ENCODE measurements around the gene EMC1. TPM values are rescaled to one million over a fixed set of nuclear protein-coding genes. Genes with fewer than 3 reads are reported as not detected.

EMC1 gene
- polyA plus RNA-seq, 2 of the 4 experiments (the other 2 are of a cell fraction) = 25.8 to 32.2 TPM

GRCh38 chr1:19167140-19167539 is 84.2 kb downstream of the EMC1 start:
- DNase-seq (ENCODE audit: low read depth in 1 of 2, low spot score in 1 of 2) (no peak), FAIRE-seq (no peak), ATAC-seq (no peak)
- ChIA-PET CTCF (interaction anchor here (0.6 to 1.2 kb wide), 3 partner anchors 12 to 1616 kb away, joined by 3 to 4 read pairs (median 3); no protein-coding TSS in a partner anchor), POLR2A (no interaction called here)
- 94% methylated on average over 6 of the region's 6 CpGs for WGBS (ENCODE audit: missing lambda C conversion rate)
- Histone ChIP-seq H3K4me2 (no peak overlapping the region), H3K4me3 (no peak overlapping the region), H3K27ac (no peak overlapping the region), H3K4me1 (peaks cover 3% of the 10 kb centered on the region; the same call in 1 of the 3 replicates), H3K9me3 (no peaks in the 10 kb centered on the region)
- TF ChIP-seq ELK1 (IDR thresholded peaks at IDR 0.05; ENCODE audit: low read depth, low read length) (no peak), CEBPB (IDR thresholded peaks at IDR 0.05) (peak in 1 of 2 experiments; percentile 58; a peak in 2 of 4 replicates)

GRCh38 chr1:19166066-19166465 is 85.3 kb downstream of the EMC1 start:
- CTCF ChIA-PET = interaction anchor here (0.8 to 1.2 kb wide), 4 partner anchors 12 to 32 kb away, joined by 3 to 4 read pairs (median 3); no protein-coding TSS in a partner anchor
- Histone ChIP-seq H3K4me2 (no peak overlapping the region), H3K4me3 (no peak overlapping the region), H3K9me3 (no peaks in the 10 kb centered on the region), H3K27ac (no peak overlapping the region), H3K4me1 (peaks cover 3% of the 10 kb centered on the region; the same call in 1 of the 3 replicates)
- POLR2A ChIA-PET = interaction anchor here (1.2 kb wide), 1 partner anchor 85 kb away, joined by 3 read pairs; the partner anchor contains the start of genes EMC1 and MRTO4
- FAIRE-seq = no peak
- no peak for ATAC-seq
- DNase-seq (ENCODE audit: low read depth in 1 of 2, low spot score in 1 of 2) = no peak
- 93% methylated on average over 3 of the region's 3 CpGs for WGBS (ENCODE audit: missing lambda C conversion rate)
- no peak for TF ChIP-seq RCOR1 (IDR thresholded peaks at IDR 0.05; ENCODE audit: low read depth, low read length)
- no peak for TF ChIP-seq POLR2AphosphoS2 (conservative IDR thresholded peaks at IDR 0.05; ENCODE audit: low read length)
- TF ChIP-seq HEYL (CRISPR knock-in tag; IDR thresholded peaks at IDR 0.05) = no peak
- TF ChIP-seq POLR2A (IDR thresholded peaks at IDR 0.05; ENCODE audit: low read length) = no peak
- TF ChIP-seq CTCF (IDR thresholded peaks at IDR 0.05) = no peak
- TF ChIP-seq ZSCAN20 (CRISPR knock-in tag; IDR thresholded peaks at IDR 0.05) = no peak
- TF ChIP-seq ZFP36 (IDR thresholded peaks at IDR 0.05; ENCODE audit: borderline replicate concordance, partially characterized antibody) = no peak
- TF ChIP-seq ATOH8 (CRISPR knock-in tag; IDR thresholded peaks at IDR 0.05; ENCODE audit: low read depth) = no peak
- TF ChIP-seq MAZ (IDR thresholded peaks at IDR 0.05; ENCODE audit: borderline replicate concordance, low read depth, low read length) = no peak
- TF ChIP-seq EHMT2 (IDR thresholded peaks at IDR 0.05; ENCODE audit: low read depth) = no peak
- no peak for TF ChIP-seq BHLHE40 (IDR thresholded peaks at IDR 0.05; ENCODE audit: low read depth, low read length)
- TF ChIP-seq RFX5 (IDR thresholded peaks at IDR 0.05) = no peak
- TF ChIP-seq CBX2 (IDR thresholded peaks at IDR 0.05; ENCODE audit: borderline replicate concordance, low read depth) = no peak
- no peak for TF ChIP-seq CHD2 (IDR thresholded peaks at IDR 0.05; ENCODE audit: low read length, partially characterized antibody)
- TF ChIP-seq RARB (CRISPR knock-in tag; IDR thresholded peaks at IDR 0.05) = no peak
- no peak for TF ChIP-seq HOXB13 (CRISPR knock-in tag; IDR thresholded peaks at IDR 0.05; ENCODE audit: low read depth)

Other genes starting within 250 kb of the EMC1 start
- gene UBR4, start 41.3 kb downstream of the EMC1 start, polyA plus RNA-seq (2011; rRNA removed) = 74.3 and 135 TPM in 2 replicates
- gene UBR4, start 41.3 kb downstream of the EMC1 start, polyA plus RNA-seq (2017; fragmentation: RNase III; extraction: RNeasy Plus Mini Kit Qiagen cat#74134 plus additional on column Dnase treatment) = 50.5 to 63.0 TPM (median 55.8 TPM) in 3 replicates
- 52.1 and 66.4 TPM in 2 replicates for gene MRTO4, start 281 bp upstream of the EMC1 start, polyA plus RNA-seq (2011; rRNA removed)
- 58.4 to 70.5 TPM (median 61.7 TPM) in 3 replicates for gene MRTO4, start 281 bp upstream of the EMC1 start, polyA plus RNA-seq (2017; fragmentation: RNase III; extraction: RNeasy Plus Mini Kit Qiagen cat#74134 plus additional on column Dnase treatment)
- gene AKR7A3, start 37.2 kb upstream of the EMC1 start, polyA plus RNA-seq (2011; rRNA removed) = 0.10 and 0.13 TPM in 2 replicates
- gene AKR7A3, start 37.2 kb upstream of the EMC1 start, polyA plus RNA-seq (2017; fragmentation: RNase III; extraction: RNeasy Plus Mini Kit Qiagen cat#74134 plus additional on column Dnase treatment) = 0.17 to 0.24 TPM (median 0.21 TPM) in 3 replicates
- gene AKR7A2, start 60.6 kb upstream of the EMC1 start, polyA plus RNA-seq (2011; rRNA removed) = 22.2 and 27.2 TPM in 2 replicates
- gene AKR7A2, start 60.6 kb upstream of the EMC1 start, polyA plus RNA-seq (2017; fragmentation: RNase III; extraction: RNeasy Plus Mini Kit Qiagen cat#74134 plus additional on column Dnase treatment) = 30.9 to 34.9 TPM (median 31.4 TPM) in 3 replicates
- 5.6 and 8.1 TPM in 2 replicates for gene SLC66A1, start 60.8 kb upstream of the EMC1 start, polyA plus RNA-seq (2011; rRNA removed)
- 11.1 to 12.8 TPM (median 12.6 TPM) in 3 replicates for gene SLC66A1, start 60.8 kb upstream of the EMC1 start, polyA plus RNA-seq (2017; fragmentation: RNase III; extraction: RNeasy Plus Mini Kit Qiagen cat#74134 plus additional on column Dnase treatment)
- 129 and 133 TPM in 2 replicates for gene CAPZB, start 234.0 kb upstream of the EMC1 start, polyA plus RNA-seq (2011; rRNA removed)
- 281 to 306 TPM (median 296 TPM) in 3 replicates for gene CAPZB, start 234.0 kb upstream of the EMC1 start, polyA plus RNA-seq (2017; fragmentation: RNase III; extraction: RNeasy Plus Mini Kit Qiagen cat#74134 plus additional on column Dnase treatment)

Data from A549 (cell line).